CD1c-positive myeloid dendritic cell (primary cell): ENCODE data around the gene CTSA.

Experiments
- DNase-seq: peaks from one replicate; pipeline ENCODE4 v3.0.0-alpha.2; 2016; ENCODE audit errors: extremely low spot score

Gene CTSA

DNA sequence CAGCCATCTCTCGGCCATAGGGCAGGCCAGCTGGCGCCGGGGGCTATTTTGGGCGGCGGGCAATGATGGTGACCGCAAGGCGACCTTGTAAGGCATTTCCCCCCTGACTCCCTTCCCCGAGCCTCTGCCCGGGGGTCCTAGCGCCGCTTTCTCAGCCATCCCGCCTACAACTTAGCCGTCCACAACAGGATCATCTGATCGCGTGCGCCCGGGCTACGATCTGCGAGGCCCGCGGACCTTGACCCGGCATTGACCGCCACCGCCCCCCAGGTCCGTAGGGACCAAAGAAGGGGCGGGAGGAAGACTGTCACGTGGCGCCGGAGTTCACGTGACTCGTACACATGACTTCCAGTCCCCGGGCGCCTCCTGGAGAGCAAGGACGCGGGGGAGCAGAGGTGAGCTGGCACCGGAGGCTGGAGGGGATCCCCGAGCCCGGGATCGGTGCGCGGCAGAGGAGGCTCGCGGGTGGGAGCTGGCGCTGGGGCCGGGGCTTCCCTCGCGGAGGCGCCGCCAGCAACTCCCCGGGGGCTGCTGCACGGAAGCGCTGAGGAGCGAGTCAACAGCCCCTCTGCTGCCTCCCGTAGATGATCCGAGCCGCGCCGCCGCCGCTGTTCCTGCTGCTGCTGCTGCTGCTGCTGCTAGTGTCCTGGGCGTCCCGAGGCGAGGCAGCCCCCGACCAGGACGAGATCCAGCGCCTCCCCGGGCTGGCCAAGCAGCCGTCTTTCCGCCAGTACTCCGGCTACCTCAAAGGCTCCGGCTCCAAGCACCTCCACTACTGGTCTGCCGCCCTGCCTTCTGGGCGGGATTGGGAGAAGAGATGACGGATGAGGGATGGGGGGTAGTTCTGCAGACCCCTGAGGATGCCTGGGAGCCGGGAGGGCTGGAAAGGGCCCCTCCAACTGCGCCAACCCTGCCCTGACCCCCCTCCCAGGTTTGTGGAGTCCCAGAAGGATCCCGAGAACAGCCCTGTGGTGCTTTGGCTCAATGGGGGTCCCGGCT, at the start of gene CTSA, which contains the start of gene NEURL2:
TSS of gene CTSA (plus strand) at position 351 of the 999 bp plus-strand sequence. CDS start at position 585, 234 bp downstream.
TSS of gene NEURL2 (minus strand) at position 224 of the 999 bp plus-strand sequence. CDS start at position 7, 217 bp downstream.
- DNase-seq: peak; percentile 89

DNA sequence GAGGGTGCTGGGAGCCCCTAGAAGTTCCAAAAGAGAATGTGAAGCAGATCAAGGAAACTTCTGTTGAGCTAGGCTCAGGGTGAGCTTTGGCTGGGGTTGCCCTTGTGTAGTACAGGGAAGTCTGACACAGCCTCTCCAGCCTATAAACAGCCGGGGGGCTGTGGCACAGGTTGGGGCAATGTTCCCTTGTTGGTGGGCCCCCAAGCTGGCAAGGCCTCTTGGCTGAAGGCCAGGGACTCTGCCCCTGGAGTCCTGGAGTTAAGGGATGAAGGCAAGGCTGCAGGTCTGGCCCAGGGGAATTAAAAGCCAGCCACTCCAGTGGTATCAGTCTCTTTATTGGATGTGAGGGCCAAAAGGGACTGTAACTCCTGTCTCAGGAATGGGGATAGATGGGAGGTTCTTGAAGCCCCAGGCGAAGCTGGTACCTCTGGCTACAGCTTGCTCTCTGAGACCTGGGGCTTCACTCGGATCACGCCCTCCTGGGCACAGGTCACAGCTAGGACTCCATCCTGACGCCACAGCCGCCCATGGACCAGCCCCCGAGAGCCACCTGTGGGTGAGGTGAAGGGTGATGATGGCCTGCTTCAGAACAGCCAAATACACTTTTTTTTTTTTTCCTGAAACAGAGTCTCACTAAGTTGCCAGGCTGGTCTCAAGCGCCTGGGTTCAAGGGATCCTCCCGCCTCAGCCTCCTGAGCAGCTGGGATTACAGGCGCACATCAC, 49.6 kb upstream of the CTSA start:
- no peak for DNase-seq

DNA sequence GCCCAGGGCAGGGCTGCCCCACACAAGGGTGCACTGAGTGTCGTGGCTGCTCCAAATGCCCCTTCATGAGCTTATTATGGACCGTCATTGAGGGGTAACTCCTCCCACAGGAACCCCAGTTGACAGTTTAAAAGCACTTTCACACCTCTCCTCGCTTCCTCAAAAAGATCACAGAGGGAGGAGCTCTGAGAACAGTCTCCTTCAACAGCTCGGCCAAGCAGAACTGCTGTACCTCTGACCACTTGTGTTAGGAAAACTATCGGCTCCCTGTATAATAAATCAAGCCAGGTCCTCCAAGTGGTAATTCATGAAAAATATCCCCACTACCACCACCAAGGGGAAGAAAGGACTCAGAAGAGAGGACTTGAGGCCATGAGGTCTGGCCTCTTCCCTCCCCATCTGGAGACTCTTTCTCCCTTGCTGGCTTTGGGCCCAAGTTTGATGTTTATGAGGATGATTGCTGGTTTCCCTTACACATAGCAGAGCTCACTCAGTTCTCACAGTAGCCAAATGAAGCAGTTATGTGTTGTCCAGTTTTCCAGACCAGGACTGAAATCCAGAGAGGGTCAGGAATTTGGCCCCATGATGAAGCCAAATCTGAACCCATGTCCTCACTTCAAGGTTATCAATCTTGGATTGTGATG, 48.8 kb upstream of the CTSA start:
- DNase-seq: peak; percentile 48

DNA sequence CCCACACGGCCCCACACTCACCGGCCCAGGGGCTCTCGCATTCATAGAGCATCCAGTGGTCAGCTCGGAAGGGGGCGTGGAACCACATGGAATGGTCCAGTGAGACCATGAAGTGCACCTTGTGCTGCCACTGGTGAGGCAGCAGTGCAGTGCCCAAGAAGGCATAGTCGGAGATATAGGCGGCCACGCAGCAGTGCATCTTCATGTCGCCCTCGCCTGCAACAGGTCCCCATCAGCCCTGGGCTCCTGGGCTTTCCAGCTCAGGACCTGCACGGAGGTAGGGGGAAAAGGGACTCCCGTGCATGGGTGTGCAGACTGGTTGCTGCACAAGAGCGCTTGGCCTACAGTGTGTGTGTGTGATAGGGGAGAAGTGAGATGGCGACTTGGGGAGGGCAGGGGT, 47.6 kb upstream of the CTSA start:
- DNase-seq: no peak

DNA sequence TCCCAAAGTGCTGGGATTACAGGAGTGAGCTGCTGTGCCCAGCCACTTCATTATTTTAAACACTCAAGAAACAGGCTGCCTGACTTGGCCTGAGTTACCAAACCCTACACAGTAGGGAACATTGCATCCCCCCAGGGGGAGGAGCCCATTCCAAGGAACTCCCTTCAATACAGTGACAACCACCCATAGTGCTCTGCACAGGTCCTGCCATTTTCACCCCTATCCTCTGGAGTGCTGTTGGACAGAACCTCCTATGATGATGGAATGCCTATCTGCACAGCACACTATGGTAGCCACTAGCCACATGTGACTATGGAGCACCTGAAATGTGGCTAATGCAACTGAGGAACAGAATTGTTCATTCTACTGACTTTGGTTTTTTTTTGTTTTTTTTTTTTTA, 45.7 kb upstream of the CTSA start:
- DNase-seq: no peak

DNA sequence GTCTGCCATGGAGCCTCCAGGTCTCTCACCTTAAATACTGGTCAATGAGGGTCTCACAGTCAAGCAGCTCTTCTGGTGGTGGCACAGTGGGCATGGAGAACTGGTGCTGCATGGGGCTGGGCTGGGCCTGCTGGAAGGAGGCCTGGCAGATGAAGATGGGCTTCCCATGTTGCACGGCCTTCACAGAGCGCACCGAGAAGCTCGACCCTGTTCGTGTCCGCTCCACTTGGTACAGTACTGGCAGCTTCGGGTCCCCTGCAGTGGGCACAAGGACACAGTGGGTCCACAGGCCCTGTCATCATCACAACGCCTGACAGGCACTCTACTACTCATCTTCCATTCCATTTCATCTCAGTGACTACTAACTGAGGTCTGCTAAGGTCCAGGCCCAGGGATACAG, 42.7 kb upstream of the CTSA start:
- DNase-seq: no peak

DNA sequence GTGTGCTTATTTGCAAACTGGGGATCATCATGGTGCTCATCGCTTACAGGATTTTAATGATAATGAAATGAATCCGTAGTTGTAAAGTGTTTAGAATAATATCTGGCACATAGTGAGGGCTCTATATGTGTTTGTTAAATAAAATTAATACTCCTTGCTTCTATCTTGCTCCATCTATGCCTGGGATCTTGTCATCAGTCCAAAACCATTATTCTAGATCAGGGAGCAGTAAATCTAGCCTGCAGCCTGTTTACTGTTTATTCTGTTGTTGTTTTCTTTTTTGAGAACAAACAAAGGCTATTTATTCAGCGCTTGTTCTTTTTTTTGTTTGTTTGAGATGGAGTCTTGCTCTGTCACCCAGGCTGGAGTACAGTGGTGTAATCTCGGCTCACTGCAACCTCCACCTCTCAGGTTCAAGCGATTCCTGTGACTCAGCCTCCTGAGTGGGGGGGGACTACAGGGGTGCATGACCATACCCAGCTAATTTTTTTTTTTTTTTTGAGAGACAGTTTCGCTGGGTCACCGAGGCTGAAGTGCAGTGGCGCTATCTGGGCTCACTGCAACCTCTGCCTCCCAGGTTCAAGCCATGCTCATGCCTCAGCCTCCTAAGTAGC, 42.1 kb upstream of the CTSA start:
- no peak for DNase-seq

DNA sequence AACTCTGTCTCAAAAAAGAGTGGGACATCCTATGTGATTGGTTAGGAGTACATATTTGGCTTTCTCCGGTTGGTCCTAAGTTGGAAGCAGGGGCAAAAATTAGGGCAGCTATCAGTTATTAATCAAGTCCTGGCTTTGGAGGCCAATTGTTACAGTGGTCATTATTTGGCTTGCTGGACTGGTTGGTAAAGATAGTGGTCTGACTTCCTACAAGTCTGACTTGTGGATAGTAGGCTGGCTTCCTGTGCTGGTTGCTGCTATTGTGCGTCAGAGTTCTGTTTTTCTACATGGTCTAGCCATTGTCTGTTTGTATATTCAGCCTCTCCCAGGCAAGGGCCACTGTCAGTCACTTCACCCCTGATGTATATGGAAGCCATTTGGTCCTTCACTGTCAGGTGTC, 40.9 kb upstream of the CTSA start:
- no peak for DNase-seq

DNA sequence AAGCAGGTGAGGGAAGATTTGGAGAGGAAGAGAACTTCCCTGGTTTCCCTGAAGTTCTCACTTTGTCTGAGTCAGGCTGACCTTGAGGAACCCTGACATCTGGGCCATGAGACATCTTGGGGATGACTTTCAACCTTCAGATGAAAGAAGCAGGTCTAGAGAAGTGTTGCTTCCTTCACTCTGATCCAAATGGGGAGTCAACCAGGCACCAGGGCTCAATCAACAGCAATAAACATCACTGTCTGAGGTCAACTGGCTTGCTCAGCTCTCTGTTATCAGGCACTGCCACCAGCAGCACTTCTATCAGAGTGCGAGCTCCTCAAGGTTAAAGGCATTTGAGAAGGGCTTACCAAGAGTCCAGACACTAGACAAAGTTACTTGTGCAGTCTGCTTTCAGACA, 40.2 kb upstream of the CTSA start:
- DNase-seq: no peak

DNA sequence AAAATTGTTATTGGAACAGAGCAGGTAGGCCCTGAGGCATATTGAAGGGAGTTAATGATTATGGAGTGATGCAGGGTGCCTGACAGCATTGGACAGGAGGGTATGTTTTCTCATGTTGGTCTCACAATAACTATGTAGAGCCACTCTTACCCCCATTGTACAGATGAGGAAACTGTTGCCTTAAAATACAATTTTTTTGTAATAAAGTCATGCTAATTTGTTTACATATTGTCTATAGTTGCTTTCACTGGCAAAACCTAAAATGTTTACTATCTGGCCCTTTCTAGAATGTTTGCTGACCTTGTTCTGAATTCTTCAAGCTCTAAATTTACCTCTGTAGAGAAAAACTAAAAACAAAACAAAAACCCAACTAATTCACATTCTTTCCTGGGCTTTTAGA, 39.6 kb upstream of the CTSA start:
- no peak for DNase-seq

DNA sequence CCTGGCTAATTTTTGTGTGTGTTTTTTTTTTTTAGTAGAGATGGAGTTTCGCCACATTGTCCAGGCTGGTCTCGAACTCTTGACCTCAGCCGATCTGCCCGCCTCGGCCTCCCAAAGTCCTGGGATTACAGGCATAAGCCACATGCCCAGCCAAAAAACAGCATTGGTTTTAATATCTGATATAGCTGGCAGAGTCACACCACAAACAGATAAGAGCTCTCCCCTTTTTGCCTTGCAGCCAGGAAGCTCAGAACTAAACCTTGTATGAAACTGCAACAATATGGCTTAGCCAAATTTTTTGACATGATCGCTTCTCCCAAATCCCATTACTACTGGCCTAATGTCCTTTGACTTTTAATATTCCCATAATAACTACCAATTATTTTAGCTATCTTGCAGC, 38.8 kb upstream of the CTSA start:
- no peak for DNase-seq

DNA sequence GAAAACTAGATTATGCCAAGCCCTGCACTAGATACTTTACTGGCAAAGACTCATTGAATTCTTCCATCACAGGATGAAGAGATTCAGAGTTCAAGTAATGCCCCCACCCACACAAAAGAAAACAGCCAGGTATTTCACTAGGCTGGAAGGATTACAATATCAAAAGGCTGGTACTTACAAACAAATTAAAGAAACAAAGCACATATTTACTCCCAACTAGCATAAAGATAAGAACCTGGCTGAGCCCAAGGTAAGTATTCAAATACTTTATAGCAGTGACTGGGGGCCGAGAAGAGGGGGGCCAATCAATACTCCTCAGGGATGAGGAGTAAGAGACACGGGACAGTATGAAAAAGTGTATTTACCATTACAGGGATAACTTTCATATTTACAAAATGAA, 37.7 kb upstream of the CTSA start:
- DNase-seq: no peak

DNA sequence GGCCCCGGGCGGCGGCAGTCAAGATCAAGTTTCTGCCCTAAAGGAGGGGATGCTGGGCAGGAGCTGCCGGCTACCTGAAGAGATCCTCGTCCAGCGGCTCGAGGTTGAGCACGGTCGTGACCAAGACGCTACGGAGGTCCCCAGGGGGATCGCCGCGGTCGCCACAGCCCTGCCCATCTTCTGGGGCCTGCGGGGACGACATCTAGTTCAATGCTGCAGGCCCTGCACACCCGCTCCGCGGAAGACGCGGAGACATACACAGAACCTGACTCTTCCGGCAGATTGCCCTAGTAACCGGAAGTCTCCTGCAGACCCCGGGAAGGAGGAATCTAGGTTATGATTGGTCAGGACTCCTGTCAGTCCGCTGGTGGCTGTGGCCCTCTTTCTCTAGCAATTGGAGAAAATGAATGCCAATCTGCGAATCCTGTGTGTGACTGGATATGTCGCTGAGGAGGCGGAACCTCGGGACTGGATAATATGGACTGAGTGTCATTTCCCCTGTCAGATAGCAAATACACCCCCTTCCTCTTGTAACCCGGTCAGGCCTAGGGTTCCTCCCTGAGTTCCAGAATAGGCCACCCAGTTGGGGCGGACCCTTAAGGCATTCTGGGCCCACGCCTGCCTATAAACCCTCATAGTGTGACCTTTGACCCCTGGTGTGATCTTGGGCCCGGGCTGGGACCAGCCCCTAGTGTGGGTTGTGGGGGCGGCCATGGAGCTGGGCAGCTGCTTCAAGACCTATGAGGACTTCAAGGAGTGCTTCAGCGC, 33.8 kb upstream of the CTSA start, which contains the start of the genes ACOT8 and ZSWIM3:
TSS of gene ACOT8 (minus strand) at position 279 of the 768 bp plus-strand sequence. CDS start at position 202, 77 bp downstream.
TSS of gene ZSWIM3 (plus strand) at position 501 of the 768 bp plus-strand sequence. CDS start at position 713, 212 bp downstream.
- peak; percentile 100 for DNase-seq

DNA sequence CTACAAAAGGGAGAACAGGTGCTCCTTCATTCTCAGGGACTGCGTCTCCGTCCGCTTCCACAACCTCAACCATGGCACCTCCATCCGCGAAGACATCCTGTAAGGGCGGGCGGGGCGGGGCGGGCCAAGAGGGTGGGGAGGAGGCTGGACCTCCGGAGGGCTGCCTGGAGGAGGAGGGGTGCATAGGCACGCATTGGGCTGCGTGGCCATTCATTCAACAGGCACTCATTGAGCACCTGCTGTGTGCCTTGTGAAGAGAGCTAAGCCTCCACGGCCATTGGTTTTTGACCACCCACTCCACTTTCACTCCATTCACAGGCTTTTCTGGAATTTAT, 33.3 kb upstream of the CTSA start:
- DNase-seq: no peak

DNA sequence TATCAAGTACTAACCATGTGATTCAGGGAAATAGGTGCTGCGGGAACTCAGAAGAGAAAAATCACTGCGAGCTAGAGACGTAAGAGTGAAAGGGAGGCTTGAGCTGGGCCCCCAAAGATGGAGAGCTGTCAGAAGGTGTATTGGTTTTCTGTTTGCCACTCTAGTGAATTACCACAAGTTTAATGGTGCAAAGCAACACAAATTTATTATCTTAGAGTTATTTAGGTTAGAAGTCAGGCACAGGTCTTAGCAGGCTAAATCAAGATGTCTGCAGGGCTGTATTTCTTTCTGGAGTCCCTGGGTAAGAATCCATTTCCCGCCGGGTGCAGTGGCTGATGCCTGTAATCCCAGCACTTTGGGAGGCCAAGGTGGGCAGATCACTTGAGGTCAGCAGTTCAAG, 31.2 kb upstream of the CTSA start:
- DNase-seq: no peak

DNA sequence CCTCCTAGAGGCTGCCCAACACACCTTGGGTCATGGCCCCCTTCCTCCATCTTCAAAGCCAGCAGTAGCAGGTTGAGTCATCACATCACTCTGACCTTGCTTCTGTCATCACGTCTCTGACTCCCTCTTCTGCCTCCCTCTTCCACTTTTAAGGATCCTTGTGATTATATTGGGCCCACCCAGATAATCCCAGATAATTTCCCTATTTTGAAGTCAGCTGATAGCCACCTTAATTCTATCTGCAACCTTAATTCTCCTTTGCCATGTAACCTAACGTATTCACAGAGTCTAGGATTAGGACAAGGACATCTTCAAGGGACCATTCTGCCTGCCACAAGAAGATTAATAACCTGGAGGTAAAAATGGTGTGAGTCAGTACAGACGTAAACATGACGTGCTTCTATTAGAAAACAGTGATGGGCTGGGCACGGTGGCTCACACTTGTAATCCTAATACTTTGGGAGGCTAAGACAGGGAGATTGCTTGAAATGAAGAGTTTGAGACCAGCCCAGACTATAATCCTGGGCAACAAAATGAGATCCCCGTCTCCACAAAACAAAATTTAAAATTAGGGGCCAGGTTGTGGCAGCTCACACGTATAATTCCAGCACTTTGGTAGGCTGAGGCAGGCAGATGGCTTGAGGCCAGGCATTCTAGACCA, 30.4 kb upstream of the CTSA start:
- no peak for DNase-seq

DNA sequence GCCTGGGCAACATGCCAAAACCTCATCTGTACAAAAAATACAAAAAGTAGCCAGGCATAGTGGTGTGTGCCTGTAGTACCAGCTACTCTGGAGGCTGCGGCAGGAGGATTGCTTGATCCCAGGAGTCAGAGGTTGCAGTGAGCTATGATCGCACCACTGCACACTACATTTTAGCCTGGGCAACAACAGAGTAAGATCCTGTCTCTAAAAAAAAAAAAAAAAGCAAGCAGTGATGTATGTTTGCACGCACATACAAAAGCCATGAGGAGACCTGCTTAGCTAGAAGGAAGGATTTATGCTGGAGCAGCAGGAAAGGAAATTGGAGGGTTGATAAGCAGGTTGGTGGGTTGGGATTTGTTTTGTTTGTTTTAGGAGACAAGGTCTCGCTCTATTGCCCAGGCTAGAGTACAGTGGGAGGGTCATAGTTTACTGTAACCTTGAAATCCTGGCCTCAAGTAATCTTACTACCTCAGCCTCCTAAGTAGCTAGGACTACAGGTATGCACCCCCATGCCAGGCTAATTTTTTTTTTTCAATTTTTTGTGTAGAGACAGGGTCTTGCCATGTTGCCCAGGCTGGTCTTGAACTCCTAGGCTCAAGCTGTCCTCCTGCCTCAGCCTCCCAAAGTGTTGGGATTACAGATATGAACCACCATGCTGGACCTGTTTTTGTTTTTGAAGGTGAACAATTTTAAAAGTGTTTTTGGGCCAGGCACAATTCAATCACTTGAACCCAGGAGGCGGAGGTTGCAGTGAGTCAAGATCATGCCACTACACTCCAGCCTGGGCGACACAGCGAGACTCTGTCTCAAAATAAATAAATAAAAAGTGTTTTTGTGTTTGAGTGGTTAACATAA, 29.7 kb upstream of the CTSA start:
- no peak for DNase-seq

DNA sequence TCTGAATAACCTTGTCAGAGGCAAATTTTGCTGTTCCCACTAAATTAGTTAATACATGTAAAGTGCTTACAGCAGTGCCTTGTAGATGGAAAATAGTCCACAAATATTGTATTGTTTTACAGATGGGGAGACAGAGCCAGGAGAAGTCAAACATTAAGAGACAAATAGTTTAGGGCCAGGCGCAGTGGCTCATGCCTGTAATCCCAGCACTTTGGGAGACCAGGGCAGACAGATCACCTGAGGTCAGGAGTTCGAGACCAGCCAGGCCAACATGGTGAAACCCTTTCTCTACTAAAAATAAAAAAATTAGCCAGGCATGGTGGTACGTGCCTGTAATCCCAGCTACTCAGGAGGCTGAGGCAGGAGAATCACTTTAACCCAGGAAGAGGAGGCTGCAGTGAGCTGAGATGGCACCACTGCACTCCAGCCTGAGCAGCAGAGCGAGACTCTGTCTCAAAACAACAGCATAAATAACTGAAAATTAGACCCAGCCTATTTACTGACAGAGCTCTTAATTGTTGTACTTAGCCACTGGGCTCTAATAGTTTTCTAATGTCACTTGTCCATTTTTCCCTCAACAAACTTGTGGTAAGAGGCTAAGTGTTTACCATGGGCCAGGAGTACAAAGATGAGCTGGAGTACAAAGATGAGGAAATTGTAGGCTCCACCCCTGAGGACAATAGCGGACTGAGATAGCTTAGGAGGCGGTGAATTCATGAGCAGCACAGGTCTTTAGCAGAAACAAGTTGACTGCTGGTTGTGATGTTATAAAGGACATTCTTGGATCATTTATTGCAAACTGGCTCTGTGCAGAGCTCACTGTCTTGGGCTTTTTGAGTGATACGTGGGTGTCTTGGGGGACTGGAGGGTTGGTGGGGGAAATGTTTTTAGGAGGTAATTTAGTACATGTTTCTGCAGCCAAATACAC, 27.3 kb upstream of the CTSA start:
- DNase-seq: no peak
